ENCODE measurements around the gene SCGB3A2. TPM values are rescaled to one million over a fixed set of nuclear protein-coding genes. Genes with fewer than 3 reads are reported as not detected.

Gene SCGB3A2
- total RNA-seq, 1 donor = not detected

GRCh38 chr5:147887026-147887627 is 8.6 kb downstream of the SCGB3A2 start:
- DNase-seq (ENCODE audit: low read depth) = peak; percentile 76
- TF ChIP-seq CTCF (IDR thresholded peaks at IDR 0.05; ENCODE audit: insufficient read depth, low read length) = peak; percentile 71
- H3K4me3 ChIP-seq (ENCODE audit: low read depth, low read length) = no peak overlapping the region

GRCh38 chr5:147887930-147888329 is 9.4 kb downstream of the SCGB3A2 start:
- no peak for TF ChIP-seq CTCF (IDR thresholded peaks at IDR 0.05; ENCODE audit: insufficient read depth, low read length)
- peak; percentile 47 for DNase-seq (ENCODE audit: low read depth)

GRCh38 chr5:147892696-147893296 is 14.3 kb downstream of the SCGB3A2 start:
- DNase-seq (ENCODE audit: low read depth) = peak; percentile 78
- no peak for TF ChIP-seq CTCF (IDR thresholded peaks at IDR 0.05; ENCODE audit: insufficient read depth, low read length)
- no peak overlapping the region for H3K4me3 ChIP-seq (ENCODE audit: low read depth, low read length)

More at GRCh38 chr5:147887930-147888329, 9.4 kb downstream of the SCGB3A2 start:
- no peak overlapping the region for H3K4me3 ChIP-seq (ENCODE audit: low read depth, low read length)

- H3K4me3 ChIP-seq (ENCODE audit: low read depth, low read length) = no peak overlapping the region
- DNase-seq (ENCODE audit: low read depth) = peak; percentile 65
- TF ChIP-seq CTCF (IDR thresholded peaks at IDR 0.05; ENCODE audit: insufficient read depth, low read length) = no peak
These were observed 15.3 kb downstream of the SCGB3A2 start for GRCh38 chr5:147893820-147894219.

- H3K4me3 ChIP-seq (ENCODE audit: low read depth, low read length) = no peak overlapping the region
- no peak for DNase-seq (ENCODE audit: low read depth)
- no peak for TF ChIP-seq CTCF (IDR thresholded peaks at IDR 0.05; ENCODE audit: insufficient read depth, low read length)
These were observed 17.4 kb downstream of the SCGB3A2 start for GRCh38 chr5:147895864-147896263.

GRCh38 chr5:147898875-147899401 is 20.4 kb downstream of the SCGB3A2 start:
- TF ChIP-seq CTCF (IDR thresholded peaks at IDR 0.05; ENCODE audit: insufficient read depth, low read length) = no peak
- DNase-seq (ENCODE audit: low read depth) = peak; percentile 52
- no peak overlapping the region for H3K4me3 ChIP-seq (ENCODE audit: low read depth, low read length)

All from fibroblast of the aortic adventitia (primary cell).